ENCODE results near the gene LCOR. TPM values are rescaled to one million over a fixed set of nuclear protein-coding genes. Genes with fewer than 3 reads are reported as not detected.

The LCOR gene
- total and polyA plus RNA-seq, 2 experiments from 2014 or later: 26.1 to 48.7 TPM

- Histone ChIP-seq H3K4me3 (peak overlapping the region; percentile 20), H3K9me3 (ENCODE audit: low read depth) (no peaks in the 10 kb centered on the region), H3K9me2 (replicated peaks; ENCODE audit: insufficient read depth) (no peaks in the 10 kb centered on the region), H4K20me1 (ENCODE audit: insufficient read depth, poor library complexity, severe bottlenecking) (peaks cover 29% of the 10 kb centered on the region), H2AFZ (peak overlapping the region; percentile 80), H3K79me2 (peaks cover 34% of the 10 kb centered on the region), H3K27me3 (no peaks in the 10 kb centered on the region), H3K36me3 (replicated peaks; ENCODE audit: insufficient read depth, low read depth) (no peaks in the 10 kb centered on the region), H3K27ac (peak overlapping the region; percentile 94), H3K4me2 (peak overlapping the region; percentile 68), H3K4me1 (ENCODE audit: insufficient read depth) (peaks cover 9% of the 10 kb centered on the region)
- TF ChIP-seq EZH2 (IDR thresholded peaks at IDR 0.05; ENCODE audit: borderline replicate concordance) (no peak), EZH2phosphoT487 (IDR thresholded peaks at IDR 0.05; ENCODE audit: low read depth, severe bottlenecking, unreplicated experiment) (no peak), CTCF (IDR thresholded peaks at IDR 0.05; ENCODE audit: poor library complexity) (no peak)
- WGBS (ENCODE audit: low lambda C conversion rate, missing lambda C conversion rate): 35% methylated on average over 14 of the region's 14 CpGs
- DNase-seq (ENCODE audit: low spot score): no peak
Measured at GRCh38 chr10:96831200-96831866, 765 bp upstream of the LCOR start.

GRCh38 chr10:96832721-96833219, 672 bp downstream of the LCOR start:
- TF ChIP-seq CTCF (IDR thresholded peaks at IDR 0.05; ENCODE audit: poor library complexity): no peak
- no peak for TF ChIP-seq EZH2 (IDR thresholded peaks at IDR 0.05; ENCODE audit: borderline replicate concordance)
- no peak for TF ChIP-seq EZH2phosphoT487 (IDR thresholded peaks at IDR 0.05; ENCODE audit: low read depth, severe bottlenecking, unreplicated experiment)
- Histone ChIP-seq H3K36me3 (replicated peaks; ENCODE audit: insufficient read depth, low read depth) (no peaks in the 10 kb centered on the region), H2AFZ (peak overlapping the region; percentile 6), H3K27me3 (no peaks in the 10 kb centered on the region), H3K27ac (peak overlapping the region; percentile 100), H3K9me3 (ENCODE audit: low read depth) (no peaks in the 10 kb centered on the region), H3K9me2 (replicated peaks; ENCODE audit: insufficient read depth) (no peaks in the 10 kb centered on the region), H3K4me2 (peak overlapping the region; percentile 86), H3K4me1 (ENCODE audit: insufficient read depth) (peaks cover 12% of the 10 kb centered on the region), H3K4me3 (peak overlapping the region; percentile 51), H3K79me2 (peaks cover 48% of the 10 kb centered on the region), H4K20me1 (ENCODE audit: insufficient read depth, poor library complexity, severe bottlenecking) (peaks cover 43% of the 10 kb centered on the region)
- DNase-seq (ENCODE audit: low spot score): peak; percentile 95
- WGBS (ENCODE audit: low lambda C conversion rate, missing lambda C conversion rate): 0% methylated on average over 11 of the region's 72 CpGs

GRCh38 chr10:96833220-96834001, 1.3 kb downstream of the LCOR start:
- Histone ChIP-seq H3K4me1 (ENCODE audit: insufficient read depth) (peaks cover 12% of the 10 kb centered on the region), H3K4me2 (peak overlapping the region; percentile 86), H3K9me3 (ENCODE audit: low read depth) (no peaks in the 10 kb centered on the region), H3K27ac (peak overlapping the region; percentile 100), H3K79me2 (peaks cover 55% of the 10 kb centered on the region), H3K27me3 (no peaks in the 10 kb centered on the region), H3K9me2 (replicated peaks; ENCODE audit: insufficient read depth) (no peaks in the 10 kb centered on the region), H4K20me1 (ENCODE audit: insufficient read depth, poor library complexity, severe bottlenecking) (peaks cover 49% of the 10 kb centered on the region), H3K4me3 (peak overlapping the region; percentile 51), H2AFZ (peak overlapping the region; percentile 6), H3K36me3 (replicated peaks; ENCODE audit: insufficient read depth, low read depth) (no peaks in the 10 kb centered on the region)
- peak; percentile 43 for DNase-seq (ENCODE audit: low spot score)
- TF ChIP-seq EZH2phosphoT487 (IDR thresholded peaks at IDR 0.05; ENCODE audit: low read depth, severe bottlenecking, unreplicated experiment) (no peak), EZH2 (IDR thresholded peaks at IDR 0.05; ENCODE audit: borderline replicate concordance) (no peak), CTCF (IDR thresholded peaks at IDR 0.05; ENCODE audit: poor library complexity) (no peak)
- under 1% methylated on average over 19 of the region's 46 CpGs for WGBS (ENCODE audit: low lambda C conversion rate, missing lambda C conversion rate)
